Astrocyte of the cerebellum (primary cell): Measurements from ENCODE around the gene C2orf68.

ENCODE experiments used
- DNase-seq: peaks from one replicate; pipeline ENCODE4 v3.0.0-alpha.2; 2011; ENCODE audit warnings: low read depth
- H3K4me3 ChIP-seq: 2 replicates; pipeline ENCODE4 v1.5.1; 2011; ENCODE audit warnings: mild to moderate bottlenecking, low read depth, low read length, moderate library complexity
- CTCF ChIP-seq: IDR thresholded peaks from 2 replicates; pipeline ENCODE4 v1.5.1; 2012; ENCODE audit warnings: low read length, low read depth, moderate library complexity, mild to moderate bottlenecking; ENCODE audit errors: missing control alignments
- in situ Hi-C: cut with HindIII; loops from 2 replicates; pipeline ENCODE4 v1.10.0; 2017; ENCODE audit warnings: low sequenced_read_pairs

C2orf68 gene

GRCh38 chr2:85584354-85584856 lies 27.5 kb downstream of the C2orf68 start, which contains the start of gene VAMP5:
Gene VAMP5, plus strand, starts transcription at chr2:85584431. Its CDS starts 60 bp downstream, at chr2:85584491.
- DNase-seq: no peak
- no peak for TF ChIP-seq CTCF
- peak within 1 kb of the TSS; percentile 53 for H3K4me3 ChIP-seq
- in situ Hi-C loops: no loop called here

GRCh38 chr2:85583667-85584353 lies 28.1 kb downstream of the C2orf68 start:
- TF ChIP-seq CTCF: no peak
- peak overlapping the region; percentile 53 for H3K4me3 ChIP-seq
- no peak for DNase-seq
- in situ Hi-C loops: no loop called here

- in situ Hi-C loops: no loop called here
- DNase-seq: no peak
- H3K4me3 ChIP-seq: no peak overlapping the region
- TF ChIP-seq CTCF: no peak
Measured at GRCh38 chr2:85582492-85582891, 29.4 kb downstream of the C2orf68 start.

- no peak for TF ChIP-seq CTCF
- H3K4me3 ChIP-seq: no peak overlapping the region
- DNase-seq: no peak
- in situ Hi-C loops: no loop called here
Measured at GRCh38 chr2:85580206-85580605, 31.7 kb downstream of the C2orf68 start.

GRCh38 chr2:85579266-85579935 lies 32.5 kb downstream of the C2orf68 start:
- no peak for TF ChIP-seq CTCF
- in situ Hi-C loops: no loop called here
- no peak for DNase-seq
- no peak overlapping the region for H3K4me3 ChIP-seq

GRCh38 chr2:85578243-85579180 lies 33.4 kb downstream of the C2orf68 start:
- in situ Hi-C loops: no loop called here
- TF ChIP-seq CTCF: no peak
- no peak overlapping the region for H3K4me3 ChIP-seq
- DNase-seq: no peak
